SKM-1 (cell line): ENCODE results near the gene PNKD.
"Not testable (repeated sequence)": the region's sequence is repeated elsewhere in the genome, so short reads cannot be mapped to it uniquely, and the experiment has no call there.

ENCODE experiments used
- DNase-seq: peaks from one replicate; lab custom pipeline; 2025; ENCODE audit not compliant: unreplicated experiment; lab: John Stamatoyannopoulos, UW

PNKD gene

GRCh38 chr2:218314764-218315163 is 44.4 kb downstream of the PNKD start:
- DNase-seq: not testable (repeated sequence)

DNA sequence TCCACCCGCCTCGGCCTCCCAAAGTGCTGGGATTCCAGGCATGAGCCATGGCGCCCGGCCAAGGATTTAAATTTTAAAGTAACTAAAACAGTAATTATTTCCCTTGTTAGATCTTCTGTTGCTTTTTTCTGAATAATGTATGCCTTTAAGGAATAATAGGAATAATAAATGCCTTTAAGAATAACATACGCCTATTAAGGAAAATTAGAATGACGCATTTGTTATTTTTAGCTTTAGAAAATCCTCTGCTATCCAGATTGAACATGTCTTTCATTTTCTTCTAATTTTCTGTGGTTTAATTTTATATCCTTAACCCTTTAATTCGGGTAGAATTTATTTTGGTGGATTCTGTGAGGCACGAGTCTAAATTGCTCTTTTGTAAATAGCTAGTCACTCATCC is 45.1 kb downstream of the PNKD start:
- no peak for DNase-seq

- no peak for DNase-seq
Observed at GRCh38 chr2:218317303-218317630, 46.9 kb downstream of the PNKD start.

GRCh38 chr2:218317835-218318234 is 47.5 kb downstream of the PNKD start:
- no peak for DNase-seq

DNA sequence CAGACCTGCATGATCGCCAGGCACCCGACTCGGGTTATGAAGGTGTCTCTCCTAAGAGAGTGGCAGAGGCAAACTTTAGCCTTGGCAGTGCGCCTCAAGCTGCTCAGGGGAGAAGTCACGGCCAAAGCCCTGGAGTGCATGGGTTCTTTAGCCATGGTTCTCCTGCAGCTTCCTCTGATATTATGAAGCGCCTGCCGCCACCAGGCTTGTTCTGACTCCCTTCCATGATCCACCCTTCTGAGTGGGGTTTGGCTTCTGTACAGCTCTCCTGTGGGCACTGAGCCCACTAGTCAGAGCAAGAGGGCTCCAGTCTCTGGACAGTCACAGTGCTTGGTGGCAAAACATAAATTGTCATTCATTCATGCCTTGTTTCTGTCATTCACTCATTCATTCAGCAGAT is 47.9 kb downstream of the PNKD start:
- DNase-seq: no peak

- no peak for DNase-seq
Observed at GRCh38 chr2:218319813-218320365, 49.6 kb downstream of the PNKD start.

GRCh38 chr2:218320704-218321336 is 50.5 kb downstream of the PNKD start:
- DNase-seq: no peak

DNA sequence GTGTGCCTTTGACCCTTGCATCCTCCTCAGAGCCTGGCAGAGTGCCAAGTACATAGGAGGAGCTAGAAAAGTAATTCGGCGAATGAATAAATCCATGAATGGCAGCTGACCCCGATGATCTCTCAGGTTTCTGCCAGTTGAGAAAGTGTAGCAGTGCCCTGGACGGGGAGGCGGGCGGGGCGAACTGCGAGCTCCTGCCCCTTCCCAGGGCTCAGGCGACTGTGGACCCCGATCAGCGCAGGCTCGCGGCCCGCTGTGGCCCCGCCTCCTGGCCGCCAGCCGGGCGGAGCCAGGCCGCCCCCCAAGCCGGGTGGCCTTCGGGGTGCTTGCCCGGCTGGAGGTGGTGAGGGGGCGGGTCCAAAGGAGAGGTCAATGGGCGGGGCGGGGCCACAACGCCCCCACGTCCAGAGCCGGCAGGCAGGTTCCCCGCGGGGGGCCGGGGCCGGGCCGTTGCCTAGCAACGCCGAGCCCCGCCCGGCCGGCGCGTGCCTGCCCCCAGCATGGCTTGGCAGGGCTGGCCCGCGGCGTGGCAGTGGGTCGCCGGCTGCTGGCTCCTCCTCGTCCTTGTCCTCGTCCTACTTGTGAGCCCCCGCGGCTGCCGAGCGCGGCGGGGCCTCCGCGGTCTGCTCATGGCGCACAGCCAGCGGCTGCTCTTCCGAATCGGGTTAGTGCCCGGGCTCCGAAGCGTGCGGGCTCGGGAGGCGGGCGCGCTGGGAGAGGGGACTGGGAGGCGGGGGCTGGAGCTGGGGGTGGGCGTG is 52.6 kb downstream of the PNKD start:
- peak; percentile 45 for DNase-seq

DNA sequence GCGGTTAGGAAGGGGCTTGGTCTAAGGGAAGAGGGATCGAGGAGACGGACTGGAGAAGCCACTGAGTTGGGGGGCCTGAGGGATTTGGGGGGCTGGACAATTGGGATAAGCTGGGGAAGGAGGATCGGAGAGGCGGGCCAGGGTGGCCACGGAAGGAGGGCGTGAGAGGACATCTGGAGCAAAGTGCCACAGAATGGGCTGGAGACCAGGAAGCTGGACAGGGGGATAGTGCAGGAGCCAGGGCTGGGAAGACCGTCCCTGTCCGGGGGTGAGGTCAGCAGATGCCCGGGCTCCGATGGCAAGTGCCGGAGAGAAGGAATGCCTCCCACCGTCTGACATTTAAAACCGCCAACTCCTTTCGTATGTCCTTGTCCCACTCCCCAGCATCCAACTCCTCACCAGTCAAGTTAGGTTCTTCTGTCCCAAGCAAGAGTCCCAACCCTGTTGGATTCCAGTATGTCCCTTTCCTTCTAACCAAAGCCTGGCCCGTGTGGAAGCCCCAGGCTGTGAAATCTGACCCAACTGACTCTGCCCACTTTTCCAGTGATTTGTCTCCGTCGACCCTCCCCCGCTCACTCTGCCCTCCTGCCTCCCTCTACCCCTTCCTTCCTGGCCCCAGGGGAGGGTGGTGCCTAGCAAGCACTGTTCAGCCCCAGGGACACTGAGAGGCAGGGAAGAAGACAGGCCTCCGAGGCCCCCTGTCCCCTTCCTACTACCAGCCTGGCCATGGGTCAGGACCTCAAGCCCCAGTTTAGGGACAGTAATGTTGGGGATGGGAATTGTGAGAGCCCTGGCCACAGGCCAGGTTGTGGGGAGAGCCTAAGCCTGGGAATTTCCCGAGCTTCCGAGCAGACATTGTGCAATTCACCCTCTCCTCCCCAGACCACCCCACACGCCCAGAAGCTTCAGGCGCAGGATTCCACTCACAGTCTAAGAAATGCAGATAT is 53.5 kb downstream of the PNKD start:
- no peak for DNase-seq

- DNase-seq: no peak
Observed at GRCh38 chr2:218325566-218326160, 55.3 kb downstream of the PNKD start.

DNA sequence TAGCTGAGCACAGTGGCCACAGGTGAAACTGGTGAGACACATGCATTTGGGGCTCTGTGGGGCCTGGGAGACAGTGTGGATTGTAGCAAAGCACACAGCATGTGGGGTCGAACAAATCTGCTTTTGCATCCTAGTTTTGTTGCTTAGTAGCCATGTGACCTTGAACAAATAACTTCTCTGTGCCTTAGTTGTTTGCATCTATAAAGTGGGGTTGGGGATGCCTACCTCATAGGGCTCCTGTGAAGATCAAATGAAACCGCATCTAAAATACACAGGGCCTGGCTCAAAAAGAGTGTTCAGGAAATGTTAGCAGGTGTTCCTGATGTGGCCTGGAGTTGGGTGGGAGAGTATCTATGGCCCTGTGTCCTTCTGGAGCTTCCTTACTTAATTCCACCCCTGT is 56.0 kb downstream of the PNKD start:
- DNase-seq: no peak

DNA sequence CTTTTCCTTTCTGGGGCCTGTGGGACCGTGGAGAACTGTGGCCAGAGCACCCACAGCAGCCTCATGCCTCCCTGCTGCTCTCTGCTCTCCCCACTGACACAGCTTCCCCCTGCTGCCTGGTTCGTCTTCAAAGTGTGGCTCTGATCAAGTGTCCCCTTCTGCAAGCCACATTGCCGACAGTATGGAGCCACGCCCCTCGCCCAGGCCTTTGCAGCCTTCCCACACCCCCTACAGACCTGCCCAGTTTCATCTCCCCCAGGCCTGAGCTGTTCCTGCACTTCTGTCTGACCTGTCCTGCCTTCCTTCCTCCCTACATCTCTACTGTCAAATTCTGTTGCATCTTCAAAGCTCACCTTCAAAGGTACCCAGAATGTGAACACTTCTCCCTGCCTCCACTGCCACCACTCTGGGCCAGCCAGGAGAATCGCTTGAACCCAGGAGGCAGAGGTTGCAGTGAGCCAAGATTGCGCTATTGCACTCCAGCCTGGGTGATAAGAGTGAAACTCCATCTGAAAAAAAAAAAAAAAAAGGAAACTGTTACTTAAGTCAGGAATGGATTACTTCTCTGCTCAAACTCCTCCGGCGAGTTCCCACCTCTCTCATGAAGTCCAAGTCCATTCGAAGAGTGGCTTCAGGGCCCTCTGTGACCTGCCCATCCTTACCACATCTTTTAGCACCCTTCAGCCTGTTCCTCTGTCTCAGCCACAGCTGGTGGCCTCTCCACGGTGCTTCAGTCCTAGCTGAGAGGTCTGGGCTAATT is 57.3 kb downstream of the PNKD start:
- no peak for DNase-seq

DNA sequence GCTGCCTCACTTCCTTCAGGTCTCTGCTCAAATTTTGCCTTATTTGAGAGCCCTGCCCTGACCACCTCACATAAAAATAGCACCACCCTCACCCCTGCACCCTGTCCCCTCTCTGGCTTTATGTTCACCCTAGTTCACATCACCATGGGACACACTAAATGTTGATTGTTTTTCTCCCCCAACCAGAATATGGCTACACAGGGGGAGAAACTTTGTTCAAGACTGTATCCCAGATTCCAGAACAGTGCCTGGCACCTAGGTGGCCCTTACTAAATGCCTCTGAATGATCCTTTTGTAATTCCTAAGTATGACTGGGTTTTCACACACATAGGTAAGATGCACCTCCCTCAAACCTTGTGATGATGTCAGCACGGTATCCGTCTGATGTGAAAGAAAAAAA is 58.0 kb downstream of the PNKD start:
- no peak for DNase-seq

DNA sequence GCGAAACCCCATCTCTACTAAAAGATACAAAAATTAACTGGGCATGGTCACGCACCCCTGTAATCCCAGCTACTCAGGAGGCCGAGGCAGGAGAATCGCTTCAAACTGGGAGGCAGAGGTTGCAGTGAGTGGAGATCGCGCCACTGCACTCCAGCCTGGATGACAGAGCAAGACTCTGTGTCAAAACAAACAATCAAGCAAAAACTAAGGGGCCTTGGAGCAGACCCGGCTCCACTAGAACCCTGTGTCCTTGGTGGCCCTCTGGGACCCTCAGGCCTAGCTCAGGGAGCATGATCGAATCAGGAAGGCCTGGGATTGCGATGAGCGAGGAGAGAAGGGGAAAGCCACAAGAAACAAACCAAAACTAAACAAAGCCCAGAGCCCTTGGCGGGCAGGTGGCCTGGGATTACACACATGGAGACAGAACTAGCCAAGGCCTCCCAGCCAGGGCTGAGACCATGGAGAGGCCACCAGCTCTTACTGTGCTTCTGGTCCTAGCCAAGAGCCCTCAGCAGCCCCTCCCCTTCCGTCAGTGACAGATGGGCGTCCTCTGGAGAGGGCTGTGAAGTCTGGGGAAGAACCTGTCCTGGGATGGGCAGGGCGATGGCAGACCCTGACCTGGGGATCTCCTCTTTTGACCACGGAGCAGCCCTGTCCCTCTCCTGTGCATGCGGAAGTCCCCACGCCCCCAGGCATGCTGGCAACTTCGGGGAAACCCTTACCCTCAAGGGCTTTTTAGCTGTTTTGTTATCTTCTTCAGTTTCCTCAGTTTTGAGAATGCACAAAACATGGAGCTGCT is 58.9 kb downstream of the PNKD start:
- DNase-seq: no peak

DNA sequence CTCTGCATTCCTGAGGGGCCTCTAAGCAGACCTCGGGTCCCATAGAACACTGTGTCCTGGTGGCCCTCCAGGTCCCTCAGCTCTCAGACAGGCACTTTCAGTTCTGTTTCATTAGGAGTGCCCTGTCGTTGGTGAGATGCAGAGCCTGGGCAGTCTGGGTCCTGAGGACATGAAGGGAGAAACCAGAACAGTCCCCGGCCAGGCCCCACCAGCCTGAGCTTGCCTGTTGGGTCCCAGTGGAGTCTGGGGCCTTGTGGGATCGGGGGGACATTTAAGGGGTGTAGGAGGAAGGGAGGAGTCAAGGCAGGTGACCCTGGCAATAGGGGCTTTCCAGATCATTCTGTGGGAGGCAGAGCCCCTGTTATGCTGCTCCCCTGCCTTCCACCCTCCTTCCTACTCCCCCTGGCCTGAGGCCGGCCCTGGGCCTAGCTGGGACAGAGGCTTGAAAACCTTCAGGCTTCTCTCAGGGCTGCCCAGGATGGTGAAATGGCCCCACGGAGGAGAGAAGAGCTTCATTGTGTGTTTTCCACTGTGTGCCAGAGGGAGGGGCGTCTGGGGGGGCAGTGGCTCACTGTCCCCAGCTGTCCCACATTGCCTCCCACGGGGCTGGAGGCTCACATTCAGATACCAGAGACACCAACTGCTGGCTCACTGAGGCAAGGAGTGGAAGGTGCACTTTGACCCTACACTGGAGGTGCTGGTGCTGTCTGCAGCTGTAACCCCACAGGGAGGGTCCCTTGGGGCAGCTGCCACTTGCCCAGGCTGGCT is 59.7 kb downstream of the PNKD start:
- DNase-seq: no peak

- no peak for DNase-seq
Observed at GRCh38 chr2:218331745-218332144, 61.4 kb downstream of the PNKD start.

DNA sequence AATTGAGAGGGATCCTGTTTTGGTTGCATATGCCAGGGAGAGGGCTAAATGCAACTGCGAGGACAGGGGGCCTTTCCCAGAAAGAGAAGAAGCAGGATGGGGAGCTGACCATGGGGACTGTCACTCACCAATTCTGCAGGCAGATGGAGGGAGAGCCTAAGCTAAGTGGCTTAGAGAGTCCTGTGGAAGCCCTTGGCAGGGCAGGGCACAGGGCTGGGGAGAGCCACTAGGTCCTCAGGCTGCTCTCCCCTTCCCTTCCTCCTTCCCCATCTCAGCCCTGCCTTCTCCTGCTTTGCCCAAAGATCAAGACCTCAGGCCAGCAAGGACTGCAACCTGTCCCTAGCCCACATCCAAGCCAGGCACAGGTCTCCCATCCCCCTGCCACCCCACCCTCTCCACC is 62.0 kb downstream of the PNKD start:
- DNase-seq: no peak

DNA sequence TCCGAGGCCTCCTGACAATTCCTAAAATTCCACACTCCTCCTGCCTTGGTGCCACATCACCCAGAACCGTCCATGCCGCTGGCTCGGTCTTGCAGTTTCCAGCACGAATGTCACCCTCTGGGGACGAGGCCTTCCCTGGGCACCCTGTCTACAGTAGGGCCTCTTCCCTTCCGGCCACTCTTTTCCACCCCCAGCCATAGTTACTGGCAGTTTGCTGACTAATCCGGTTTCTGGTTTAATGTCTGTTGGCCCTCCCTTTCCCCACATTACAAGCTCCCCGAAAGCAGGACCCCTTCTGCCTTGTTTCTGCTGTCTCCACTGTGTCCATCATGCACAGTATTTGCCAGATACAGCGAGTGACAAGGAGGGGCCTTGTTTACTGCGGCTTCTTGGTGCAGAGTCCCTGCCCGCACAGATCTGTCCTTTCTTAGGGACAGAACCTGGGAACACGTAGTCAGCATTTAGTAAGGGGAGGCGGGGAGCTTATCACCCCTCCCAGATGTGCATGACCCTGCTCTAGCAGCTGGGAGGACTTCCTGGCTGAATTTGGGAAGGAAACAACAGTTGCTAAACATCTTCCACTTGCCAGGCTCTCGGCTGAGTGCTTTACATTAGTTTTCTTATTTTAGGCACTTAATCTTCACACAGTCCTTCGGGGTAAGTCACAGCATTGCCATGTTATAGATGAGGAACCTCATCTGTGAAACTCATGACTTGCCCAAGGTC is 62.8 kb downstream of the PNKD start:
- peak; percentile 88 for DNase-seq
